Mammary epithelial cell (primary cell): ENCODE measurements around the gene MTFR2.

Experiments
- EZH2 ChIP-seq: IDR thresholded peaks from 2 replicates; pipeline ENCODE4 v1.6.1; 2012; ENCODE audit warnings: low read length, inconsistent platforms, borderline replicate concordance
- TF ChIP-seq, protein P1 (sequence below), 2 donors: IDR thresholded peaks in 1 of 2; conservative IDR thresholded peaks in 1 of 2; 2 replicates each; pipeline ENCODE4 v1.5.1; 2011 to 2012; ENCODE audit warnings: inconsistent platforms in 2 of 2, low read length in 2 of 2, mild to moderate bottlenecking in 2 of 2, control low read depth in 1 of 2, low read depth in 1 of 2; ENCODE audit not compliant: insufficient read depth in 1 of 2; ENCODE audit errors: extremely low read depth in 1 of 2

DNA sequence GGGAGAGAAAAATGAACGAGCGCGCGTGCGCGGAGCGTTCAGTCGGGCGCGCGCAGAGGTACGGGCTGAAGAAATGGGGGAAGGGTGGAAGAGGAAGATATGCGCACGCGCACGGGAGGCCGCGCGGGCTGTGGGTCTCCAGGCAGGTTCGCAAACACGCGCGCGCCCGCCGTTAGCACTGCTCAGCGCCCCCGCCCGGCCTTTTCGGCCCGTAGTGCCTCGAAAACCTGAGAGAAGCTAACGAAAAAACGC is 39.1 kb upstream of the MTFR2 start:
- TF ChIP-seq, protein P1, sequence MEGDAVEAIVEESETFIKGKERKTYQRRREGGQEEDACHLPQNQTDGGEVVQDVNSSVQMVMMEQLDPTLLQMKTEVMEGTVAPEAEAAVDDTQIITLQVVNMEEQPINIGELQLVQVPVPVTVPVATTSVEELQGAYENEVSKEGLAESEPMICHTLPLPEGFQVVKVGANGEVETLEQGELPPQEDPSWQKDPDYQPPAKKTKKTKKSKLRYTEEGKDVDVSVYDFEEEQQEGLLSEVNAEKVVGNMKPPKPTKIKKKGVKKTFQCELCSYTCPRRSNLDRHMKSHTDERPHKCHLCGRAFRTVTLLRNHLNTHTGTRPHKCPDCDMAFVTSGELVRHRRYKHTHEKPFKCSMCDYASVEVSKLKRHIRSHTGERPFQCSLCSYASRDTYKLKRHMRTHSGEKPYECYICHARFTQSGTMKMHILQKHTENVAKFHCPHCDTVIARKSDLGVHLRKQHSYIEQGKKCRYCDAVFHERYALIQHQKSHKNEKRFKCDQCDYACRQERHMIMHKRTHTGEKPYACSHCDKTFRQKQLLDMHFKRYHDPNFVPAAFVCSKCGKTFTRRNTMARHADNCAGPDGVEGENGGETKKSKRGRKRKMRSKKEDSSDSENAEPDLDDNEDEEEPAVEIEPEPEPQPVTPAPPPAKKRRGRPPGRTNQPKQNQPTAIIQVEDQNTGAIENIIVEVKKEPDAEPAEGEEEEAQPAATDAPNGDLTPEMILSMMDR (conservative IDR thresholded peaks at IDR 0.05 in 1 of 2, IDR thresholded peaks at IDR 0.05 in 1 of 2; ENCODE audit: extremely low read depth in 1 of 2, insufficient read depth in 1 of 2, low read depth in 1 of 2, low read length in 2 of 2) = no peak
- TF ChIP-seq EZH2 = no peak
